GM18499 (cell line): ENCODE results near the gene FAM32A.

ENCODE experiments used
- ATAC-seq: cut with Tn5 transposase; IDR thresholded peaks from one replicate; pipeline ENCODE4 v1.9.1; 2021; ENCODE audit warnings: moderate number of reproducible peaks; ENCODE audit not compliant: insufficient read depth, unreplicated experiment

FAM32A gene

GRCh38 chr19:16218851-16219250, 33.6 kb downstream of the FAM32A start:
- no peak for ATAC-seq

- ATAC-seq, result no peak
Measured at GRCh38 chr19:16222806-16223205, 37.6 kb downstream of the FAM32A start.

GRCh38 chr19:16223746-16224145, 38.5 kb downstream of the FAM32A start:
- ATAC-seq, result no peak

- no peak for ATAC-seq
Measured at GRCh38 chr19:16224293-16225045, 39.3 kb downstream of the FAM32A start.

- no peak for ATAC-seq
Measured at GRCh38 chr19:16225279-16226183, 40.3 kb downstream of the FAM32A start.

GRCh38 chr19:16226184-16226591, 41.0 kb downstream of the FAM32A start:
- no peak for ATAC-seq

- no peak for ATAC-seq
Measured at GRCh38 chr19:16226878-16227836, 41.9 kb downstream of the FAM32A start.

GRCh38 chr19:16227837-16228636, 42.8 kb downstream of the FAM32A start:
- ATAC-seq, result no peak

- ATAC-seq, result no peak
Measured at GRCh38 chr19:16228637-16229321, 43.6 kb downstream of the FAM32A start.

- ATAC-seq, result no peak
Measured at GRCh38 chr19:16229322-16229641, 44.1 kb downstream of the FAM32A start.

GRCh38 chr19:16232127-16232526, 46.9 kb downstream of the FAM32A start:
- no peak for ATAC-seq

GRCh38 chr19:16232568-16232967, 47.4 kb downstream of the FAM32A start:
- ATAC-seq, result no peak

- no peak for ATAC-seq
Measured at GRCh38 chr19:16233081-16233776, 48.0 kb downstream of the FAM32A start.

- no peak for ATAC-seq
Measured at GRCh38 chr19:16233836-16234551, 48.8 kb downstream of the FAM32A start.

- no peak for ATAC-seq
Measured at GRCh38 chr19:16234552-16235445, 49.6 kb downstream of the FAM32A start.

- no peak for ATAC-seq
Measured at GRCh38 chr19:16235811-16236652, 50.8 kb downstream of the FAM32A start.
